ENCODE results near the gene SV2A. TPM values are rescaled to one million over a fixed set of nuclear protein-coding genes. Genes with fewer than 3 reads are reported as not detected.
A peak's percentile ranks its signal among the peaks of the same experiment; 100 is the strongest.
"Not testable (repeated sequence)": the region's sequence is repeated elsewhere in the genome, so short reads cannot be mapped to it uniquely, and the experiment has no call there.

Gene SV2A
- total RNA-seq, 6 experiments from 2014 or later: 16.1 to 28.5 (median 26.1) TPM

GRCh38 chr1:149888247-149888998, 29.2 kb downstream of the SV2A start:
- Mint-ChIP-seq H3K4me3 (no peak overlapping the region), H3K27me3 (ENCODE audit: insufficient read depth) (peaks cover 3% of the 10 kb centered on the region), H3K27ac (no peak overlapping the region), H3K4me1 (ENCODE audit: low read depth) (no peaks in the 10 kb centered on the region; the same call in none of the 2 replicates), H3K9me3 (no peaks in the 10 kb centered on the region), H3K36me3 (ENCODE audit: low read depth) (no peaks in the 10 kb centered on the region)
- TF ChIP-seq CTCF (IDR thresholded peaks at IDR 0.05): peak; percentile 77
- no peak for DNase-seq

GRCh38 chr1:149887456-149888246, 30.0 kb downstream of the SV2A start:
- H3K9me3 Mint-ChIP-seq: no peaks in the 10 kb centered on the region
- H3K4me1 Mint-ChIP-seq (ENCODE audit: low read depth): no peaks in the 10 kb centered on the region; the same call in none of the 2 replicates
- peak; percentile 99 for DNase-seq
- H3K27me3 Mint-ChIP-seq (ENCODE audit: insufficient read depth): peaks cover 4% of the 10 kb centered on the region
- no peak overlapping the region for H3K27ac Mint-ChIP-seq
- no peak overlapping the region for H3K4me3 Mint-ChIP-seq
- TF ChIP-seq CTCF (IDR thresholded peaks at IDR 0.05): no peak
- no peaks in the 10 kb centered on the region for H3K36me3 Mint-ChIP-seq (ENCODE audit: low read depth)

GRCh38 chr1:149887196-149887455, 30.5 kb downstream of the SV2A start:
- not testable (repeated sequence) for DNase-seq; H3K4me1 Mint-ChIP-seq (ENCODE audit: low read depth); H3K36me3 Mint-ChIP-seq (ENCODE audit: low read depth); H3K27me3 Mint-ChIP-seq (ENCODE audit: insufficient read depth); H3K27ac Mint-ChIP-seq; H3K9me3 Mint-ChIP-seq; H3K4me3 Mint-ChIP-seq

- H3K9me3 Mint-ChIP-seq: no peaks in the 10 kb centered on the region
- no peak overlapping the region for H3K27ac Mint-ChIP-seq
- no peak for TF ChIP-seq CTCF (IDR thresholded peaks at IDR 0.05)
- DNase-seq: peak; percentile 99
- no peak overlapping the region for H3K4me3 Mint-ChIP-seq
- peaks cover 4% of the 10 kb centered on the region for H3K27me3 Mint-ChIP-seq (ENCODE audit: insufficient read depth)
- no peaks in the 10 kb centered on the region for H3K36me3 Mint-ChIP-seq (ENCODE audit: low read depth)
- H3K4me1 Mint-ChIP-seq (ENCODE audit: low read depth): no peaks in the 10 kb centered on the region; the same call in none of the 2 replicates
Measured at GRCh38 chr1:149886396-149887195, 31.0 kb downstream of the SV2A start.

- H3K27me3 Mint-ChIP-seq (ENCODE audit: insufficient read depth); H3K4me1 Mint-ChIP-seq (ENCODE audit: low read depth); H3K4me3 Mint-ChIP-seq; H3K27ac Mint-ChIP-seq; H3K36me3 Mint-ChIP-seq (ENCODE audit: low read depth); H3K9me3 Mint-ChIP-seq; DNase-seq: not testable (repeated sequence)
Measured at GRCh38 chr1:149886121-149886395, 31.6 kb downstream of the SV2A start.

GRCh38 chr1:149885339-149886120, 32.1 kb downstream of the SV2A start:
- Mint-ChIP-seq H3K36me3 (ENCODE audit: low read depth) (no peaks in the 10 kb centered on the region), H3K4me3 (no peak overlapping the region), H3K4me1 (ENCODE audit: low read depth) (no peaks in the 10 kb centered on the region; the same call in none of the 2 replicates), H3K27ac (no peak overlapping the region), H3K9me3 (no peaks in the 10 kb centered on the region), H3K27me3 (ENCODE audit: insufficient read depth) (peaks cover 4% of the 10 kb centered on the region)
- DNase-seq: peak; percentile 90
- TF ChIP-seq CTCF (IDR thresholded peaks at IDR 0.05): peak; percentile 16; the same call in 1 of the 2 replicates
